HepG2 (cell line): ENCODE data around the gene DEPDC5. TPM values are rescaled to one million over a fixed set of nuclear protein-coding genes. Genes with fewer than 3 reads are reported as not detected.

ENCODE experiments used
- ARNT2 ChIP-seq: sonication (generic); formaldehyde crosslinking; IDR thresholded peaks from 2 replicates; pipeline ENCODE4 v1.8.0; 2022; ENCODE audit warnings: mild to moderate bottlenecking, low read depth, missing genetic modification reagents, moderate library complexity
- ATF1 ChIP-seq: IDR thresholded peaks from 2 replicates; pipeline ENCODE4 v1.6.1; 2016; ENCODE audit warnings: mild to moderate bottlenecking, control low read depth
- ATF3 ChIP-seq: sonication (generic); formaldehyde crosslinking; IDR thresholded peaks from 2 replicates; pipeline ENCODE4 v1.4.0; 2020; ENCODE audit warnings: missing genetic modification reagents
- FIP1L1 ChIP-seq: fragments of 200-400 bp; formaldehyde crosslinking; IDR thresholded peaks from 2 replicates; pipeline ENCODE4 v1.6.1; 2018; ENCODE audit warnings: low read depth, mild to moderate bottlenecking, low read length, moderate library complexity, borderline replicate concordance; ENCODE audit not compliant: insufficient read depth
- HBP1 ChIP-seq: IDR thresholded peaks from 2 replicates; pipeline ENCODE4 v1.6.1; 2016; ENCODE audit warnings: low read depth, control low read depth
- LBX2 ChIP-seq: sonication (generic); formaldehyde crosslinking; IDR thresholded peaks from 2 replicates; pipeline ENCODE4 v1.5.0; 2020; ENCODE audit warnings: missing genetic modification reagents, mild to moderate bottlenecking, borderline replicate concordance
- MED13 ChIP-seq: sonication (generic); formaldehyde crosslinking; IDR thresholded peaks from 2 replicates; pipeline ENCODE4 v1.5.0; 2020; ENCODE audit warnings: missing genetic modification reagents
- MXD1 ChIP-seq: sonication (generic); formaldehyde crosslinking; IDR thresholded peaks from 2 replicates; pipeline ENCODE4 v1.4.0; 2020; ENCODE audit warnings: mild to moderate bottlenecking, missing genetic modification reagents
- NAIF1 ChIP-seq: sonication (generic); formaldehyde crosslinking; IDR thresholded peaks from 2 replicates; pipeline ENCODE4 v1.5.0; 2020; ENCODE audit warnings: mild to moderate bottlenecking, missing genetic modification reagents, borderline replicate concordance
- NR1H2 ChIP-seq: sonication (generic); formaldehyde crosslinking; IDR thresholded peaks from 2 replicates; pipeline ENCODE4 v1.8.1; 2022; ENCODE audit warnings: low read depth, missing genetic modification reagents, borderline replicate concordance
- NR2F2 ChIP-seq: IDR thresholded peaks from 2 replicates; pipeline ENCODE4 v1.6.1; 2012; ENCODE audit warnings: low read depth, inconsistent platforms, borderline replicate concordance
- PAWR ChIP-seq: sonication (generic); formaldehyde crosslinking; IDR thresholded peaks from 2 replicates; pipeline ENCODE4 v1.4.0; 2020; ENCODE audit warnings: missing genetic modification reagents, mild to moderate bottlenecking, borderline replicate concordance
- SNAPC5 ChIP-seq: sonication (generic); formaldehyde crosslinking; IDR thresholded peaks from 2 replicates; pipeline ENCODE4 v1.8.1; 2023; ENCODE audit warnings: mild to moderate bottlenecking, missing genetic modification reagents, borderline replicate concordance
- TAF15 ChIP-seq: fragments of 200-400 bp; formaldehyde crosslinking; IDR thresholded peaks from one replicate; pipeline ENCODE4 v1.6.1; 2018; ENCODE audit warnings: mild to moderate bottlenecking, low read depth, low read length; ENCODE audit not compliant: poor library complexity, severe bottlenecking
- TEAD2 ChIP-seq: sonication (generic); formaldehyde crosslinking; IDR thresholded peaks from 2 replicates; pipeline ENCODE4 v1.9.0; 2021; ENCODE audit warnings: missing genetic modification reagents
- TRAFD1 ChIP-seq: sonication (generic); formaldehyde crosslinking; IDR thresholded peaks from 2 replicates; pipeline ENCODE4 v1.5.1; 2020; ENCODE audit warnings: missing genetic modification reagents, mild to moderate bottlenecking, borderline replicate concordance
- U2AF2 ChIP-seq: fragments of 200-400 bp; formaldehyde crosslinking; IDR thresholded peaks from 2 replicates; pipeline ENCODE4 v1.6.1; 2017; ENCODE audit warnings: low read depth, mild to moderate bottlenecking, low read length
- ZFX ChIP-seq: sonication (generic); formaldehyde crosslinking; IDR thresholded peaks from 2 replicates; pipeline ENCODE4 v1.4.0; 2020; ENCODE audit warnings: mild to moderate bottlenecking, low read depth, missing genetic modification reagents, moderate library complexity
- ZMAT3 ChIP-seq: sonication (generic); formaldehyde crosslinking; conservative IDR thresholded peaks from 2 replicates; pipeline ENCODE4 v1.7.0; 2021; ENCODE audit warnings: missing genetic modification reagents
- ZNF260 ChIP-seq: sonication (generic); formaldehyde crosslinking; IDR thresholded peaks from 2 replicates; pipeline ENCODE4 v1.4.0; 2020; ENCODE audit warnings: missing genetic modification reagents, low read depth, mild to moderate bottlenecking, borderline replicate concordance
- ZNF280B ChIP-seq: sonication (generic); formaldehyde crosslinking; IDR thresholded peaks from 2 replicates; pipeline ENCODE4 v1.5.0; 2020; ENCODE audit warnings: missing genetic modification reagents, mild to moderate bottlenecking, borderline replicate concordance
- ZNF780A ChIP-seq: sonication (generic); formaldehyde crosslinking; IDR thresholded peaks from 2 replicates; pipeline ENCODE4 v1.8.0; 2022; ENCODE audit warnings: mild to moderate bottlenecking, missing genetic modification reagents, moderate library complexity
- polyA plus RNA-seq, 8 experiments: library from polyadenylated mRNA; depleted of rRNA in 3 of 8; stranded (reverse) in 7 of 8; unstranded in 1 of 8; fragments of >200 nt; fragmentation: Illumina TruSeq in 4 of 8; extraction: Trizol in 4 of 8; gene quantifications; 2 replicates each; pipeline versions ENCODE4 v1.2.1 to v1.2.3, GENCODE V29; 2011 to 2016; ENCODE audit warnings: low read depth in 4 of 8, missing spikeins in 1 of 8, mixed read lengths in 1 of 8; ENCODE audit not compliant: insufficient read depth in 1 of 8
- total RNA-seq, 5 experiments: library from RNA; depleted of rRNA; stranded (reverse); fragments of >200 nt; fragmentation: Illumina TruSeq; extraction: Trizol; gene quantifications; 2 replicates each; pipeline ENCODE4 v1.2.3, GENCODE V29; 2016; ENCODE audit warnings: low read depth in 1 of 5

Gene DEPDC5
- total and polyA plus RNA-seq, 2 of the 13 experiments (the other 11 are each of a cell fraction or from before 2014, with no cell fraction given): 9.8 to 12.4 TPM

GRCh38 chr22:31753634-31754501 is at the start of gene DEPDC5 (continued):
- TF ChIP-seq ZNF780A (CRISPR knock-in tag) (no peak), HBP1 (CRISPR knock-in tag) (no peak), ZNF280B (CRISPR knock-in tag) (0 out of 2 replicates have a peak, but pooled peaks have one; percentile 13), LBX2 (no peak), ZFX (CRISPR knock-in tag) (peak; percentile 94), PAWR (no peak), NAIF1 (CRISPR knock-in tag) (peak; percentile 66; the same call in 1 of the 2 replicates), NR1H2 (CRISPR knock-in tag) (no peak), SNAPC5 (no peak), FIP1L1 (no peak), TEAD2 (CRISPR knock-in tag) (no peak), ARNT2 (CRISPR knock-in tag) (peak; percentile 55; the same call in 1 of the 2 replicates), ATF3 (CRISPR knock-in tag) (no peak), TRAFD1 (CRISPR knock-in tag) (no peak), U2AF2 (no peak), MXD1 (no peak), MED13 (CRISPR knock-in tag) (peak; percentile 72; the same call in 1 of the 2 replicates), ATF1 (CRISPR knock-in tag) (no peak), ZMAT3 (CRISPR knock-in tag) (no peak), NR2F2 (no peak), ZNF260 (CRISPR knock-in tag) (no peak), TAF15 (peak; percentile 54)
